Common myeloid progenitor, CD34-positive (primary cell): ENCODE data around the gene MIA2.
"Not testable (repeated sequence)": the region's sequence is repeated elsewhere in the genome, so short reads cannot be mapped to it uniquely, and the experiment has no call there.

Experiments
- CTCF ChIA-PET: fragments of 350-600 bp; sonication (Branson Sonifier 250); formaldehyde crosslinking; loops from one replicate; lab custom pipeline; 2021; ENCODE audit warnings: antibody characterized with exemption; lab: Charles Lee
- POLR2A ChIA-PET: fragments of 350-600 bp; sonication (Branson Sonifier 250); formaldehyde crosslinking; loops from one replicate; lab custom pipeline; 2021; ENCODE audit warnings: antibody characterized with exemption; lab: Charles Lee
- DNase-seq, 3 donors: peaks; one replicate each; pipeline versions ENCODE4 v3.0.0 to v3.0.0-alpha.2; 2013
- H3K27ac ChIP-seq, 2 experiments: 1 replicate in 1 of 2; 2 replicates in 1 of 2; pipeline ENCODE4 v1.7.0; 2013; ENCODE audit warnings: inconsistent platforms in 2 of 2, low read length in 2 of 2, mild to moderate bottlenecking in 2 of 2, low read depth in 1 of 2, moderate library complexity in 1 of 2; ENCODE audit not compliant: severe bottlenecking in 2 of 2, insufficient read depth in 1 of 2, poor library complexity in 1 of 2
- H3K27me3 ChIP-seq, 5 experiments: replicated peaks in 2 of 5; 1 replicate in 3 of 5; 2 replicates in 2 of 5; pipeline versions ENCODE4 v1.6.1 to v1.7.0; 2013; ENCODE audit warnings: low read length in 4 of 5, mild to moderate bottlenecking in 2 of 5, moderate library complexity in 2 of 5, inconsistent platforms in 1 of 5; ENCODE audit not compliant: insufficient read depth in 5 of 5, control insufficient read depth in 4 of 5
- H3K36me3 ChIP-seq, 4 experiments: 1 replicate in 2 of 4; 2 replicates in 2 of 4; pipeline versions ENCODE4 v1.6.1 to v1.7.0; 2013; ENCODE audit warnings: low read length in 3 of 4, control low read depth in 1 of 4, mild to moderate bottlenecking in 1 of 4; ENCODE audit not compliant: control insufficient read depth in 4 of 4, insufficient read depth in 4 of 4
- H3K4me1 ChIP-seq, 4 experiments: 1 replicate in 3 of 4; 2 replicates in 1 of 4; pipeline versions ENCODE4 v1.6.1 to v1.7.1; 2013; ENCODE audit warnings: low read length in 3 of 4, mild to moderate bottlenecking in 3 of 4, control low read depth in 1 of 4, inconsistent platforms in 1 of 4, moderate library complexity in 1 of 4; ENCODE audit not compliant: control insufficient read depth in 4 of 4, insufficient read depth in 4 of 4; ENCODE audit errors: control extremely low read depth in 1 of 4
- H3K4me3 ChIP-seq, 7 experiments: 1 replicate in 4 of 7; 2 replicates in 3 of 7; pipeline versions ENCODE4 v1.5.1 to v1.7.0; 2013; ENCODE audit warnings: mild to moderate bottlenecking in 7 of 7, low read length in 6 of 7, moderate library complexity in 6 of 7, inconsistent platforms in 2 of 7, low read depth in 2 of 7, control low read depth in 1 of 7; ENCODE audit not compliant: insufficient read depth in 4 of 7, control insufficient read depth in 1 of 7; ENCODE audit errors: extremely low read depth in 1 of 7
- H3K9me3 ChIP-seq, 5 experiments: 1 replicate in 4 of 5; 2 replicates in 1 of 5; pipeline versions ENCODE4 v1.6.1 to v1.7.1; 2013; ENCODE audit warnings: low read length in 4 of 5, mild to moderate bottlenecking in 2 of 5, inconsistent platforms in 1 of 5, low read depth in 1 of 5, moderate library complexity in 1 of 5; ENCODE audit not compliant: control insufficient read depth in 4 of 5, insufficient read depth in 2 of 5; ENCODE audit errors: control extremely low read depth in 1 of 5
- WGBS: methylation state at CpG from one replicate; pipeline ENCODE4 v1.1.5; 2013; ENCODE audit not compliant: insufficient coverage; 5-methylcytosine and 5-hydroxymethylcytosine counted together

The MIA2 gene

GRCh38 chr14:39289523-39289922 is 55.8 kb downstream of the MIA2 start:
- 100% methylated on average over 1 of the region's 1 CpG for WGBS
- Histone ChIP-seq H3K4me3 (no peak overlapping the region), H3K27me3 (no peaks in the 10 kb centered on the region), H3K9me3 (no peaks in the 10 kb centered on the region), H3K4me1 (no peaks in the 10 kb centered on the region), H3K27ac (no peak overlapping the region), H3K36me3 (peaks cover 2 to 39% (median 18%) of the 10 kb centered on the region in 4 experiments)
- ChIA-PET POLR2A (no interaction called here), CTCF (no interaction called here)
- DNase-seq = no peak

GRCh38 chr14:39291701-39292100 is 58.0 kb downstream of the MIA2 start:
- H3K4me1 ChIP-seq = no peaks in the 10 kb centered on the region
- H3K27me3 ChIP-seq = no peaks in the 10 kb centered on the region
- H3K9me3 ChIP-seq = no peaks in the 10 kb centered on the region
- ChIA-PET POLR2A (no interaction called here), CTCF (interaction anchor here (1.4 to 1.6 kb wide), 2 partner anchors 14 to 60 kb away, joined by 4 to 7 read pairs; no protein-coding TSS in a partner anchor)
- H3K36me3 ChIP-seq = peaks cover 2 to 50% (median 24%) of the 10 kb centered on the region in 4 experiments
- H3K4me3 ChIP-seq = no peak overlapping the region
- DNase-seq = no peak
- WGBS = 100% methylated on average over 3 of the region's 4 CpGs
- H3K27ac ChIP-seq = no peak overlapping the region

GRCh38 chr14:39293629-39294028 is 59.9 kb downstream of the MIA2 start:
- WGBS = no CpG with 5 or more reads among the region's 2 CpGs
- ChIA-PET CTCF (interaction anchor here (1.3 to 1.9 kb wide), 2 partner anchors 26 to 62 kb away, joined by 4 to 6 read pairs; no protein-coding TSS in a partner anchor), POLR2A (no interaction called here)
- no peaks in the 10 kb centered on the region for H3K4me1 ChIP-seq
- no peak overlapping the region for H3K27ac ChIP-seq
- no peaks in the 10 kb centered on the region for H3K27me3 ChIP-seq
- H3K36me3 ChIP-seq = peaks cover 9 to 55% (median 31%) of the 10 kb centered on the region in 4 experiments
- H3K4me3 ChIP-seq = no peak overlapping the region
- no peaks in the 10 kb centered on the region for H3K9me3 ChIP-seq
- no peak for DNase-seq

GRCh38 chr14:39300389-39300788 is 66.7 kb downstream of the MIA2 start:
- peaks cover 19 to 49% (median 21%) of the 10 kb centered on the region in 4 experiments for H3K36me3 ChIP-seq
- H3K27me3 ChIP-seq, H3K4me3 ChIP-seq, H3K27ac ChIP-seq, H3K9me3 ChIP-seq, DNase-seq, CTCF ChIA-PET, POLR2A ChIA-PET, H3K4me1 ChIP-seq: not testable (repeated sequence)
- WGBS = no CpG with 5 or more reads among the region's 3 CpGs

- Histone ChIP-seq H3K9me3 (no peaks in the 10 kb centered on the region), H3K36me3 (peaks cover 17 to 39% (median 18%) of the 10 kb centered on the region in 4 experiments), H3K27ac (no peak overlapping the region), H3K4me3 (no peak overlapping the region), H3K4me1 (no peaks in the 10 kb centered on the region), H3K27me3 (no peaks in the 10 kb centered on the region)
- WGBS = 97% methylated on average over 3 of the region's 4 CpGs
- CTCF ChIA-PET = interaction anchor here (1.0 to 1.3 kb wide), 2 partner anchors 17 to 71 kb away, joined by 6 to 8 read pairs; no protein-coding TSS in a partner anchor
- POLR2A ChIA-PET = no interaction called here
- DNase-seq = no peak
Observed at GRCh38 chr14:39302124-39302810, 68.6 kb downstream of the MIA2 start.

- no peak overlapping the region for H3K4me3 ChIP-seq
- H3K9me3 ChIP-seq = no peaks in the 10 kb centered on the region
- CTCF ChIA-PET = no interaction called here
- H3K27me3 ChIP-seq = no peaks in the 10 kb centered on the region
- WGBS = 100% methylated on average over 1 of the region's 1 CpG
- no peaks in the 10 kb centered on the region for H3K4me1 ChIP-seq
- no peak for DNase-seq
- H3K36me3 ChIP-seq = peaks cover 10 to 31% (median 14%) of the 10 kb centered on the region in 4 experiments
- POLR2A ChIA-PET = no interaction called here
- no peak overlapping the region for H3K27ac ChIP-seq
Observed at GRCh38 chr14:39303115-39303514, 69.4 kb downstream of the MIA2 start.

GRCh38 chr14:39307815-39308214 is 74.1 kb downstream of the MIA2 start:
- CTCF ChIA-PET = interaction anchor here (0.7 to 0.8 kb wide), 2 partner anchors 9 to 114 kb away, joined by 3 to 5 read pairs; no protein-coding TSS in a partner anchor
- Histone ChIP-seq H3K36me3 (peaks cover 3 to 28% (median 9%) of the 10 kb centered on the region in 4 experiments), H3K27me3 (no peaks in the 10 kb centered on the region), H3K4me1 (no peaks in the 10 kb centered on the region), H3K27ac (no peak overlapping the region), H3K4me3 (no peak overlapping the region), H3K9me3 (no peaks in the 10 kb centered on the region)
- 100% methylated on average over 1 of the region's 3 CpGs for WGBS
- no peak for DNase-seq
- POLR2A ChIA-PET = no interaction called here
